Measurements from ENCODE around the gene PRSS57. TPM values are rescaled to one million over a fixed set of nuclear protein-coding genes. Genes with fewer than 3 reads are reported as not detected.

The PRSS57 gene
- total RNA-seq, 1 donor: not detected

DNA sequence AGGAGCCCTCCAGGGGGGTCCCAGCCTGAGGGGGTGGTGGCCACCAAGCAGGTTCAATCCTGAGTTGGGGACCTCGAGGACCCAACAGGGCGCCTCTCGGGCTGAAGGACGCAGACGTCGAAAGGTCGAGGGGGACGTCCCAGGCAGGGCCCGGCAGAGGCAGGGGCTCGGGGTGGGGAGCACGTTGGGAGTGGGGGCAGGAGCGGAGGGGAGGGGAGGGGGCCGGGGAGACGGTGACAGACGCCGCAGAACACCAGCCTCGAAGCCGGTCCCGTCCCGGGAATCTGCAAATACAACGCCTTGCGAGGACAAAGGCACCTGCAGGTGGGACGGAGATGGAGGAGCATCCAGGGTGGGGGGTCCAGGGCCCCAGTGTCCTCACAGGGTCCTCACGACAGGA lies 51.5 kb downstream of the PRSS57 start:
- no peak for DNase-seq (ENCODE audit: insufficient read length, low spot score, missing footprints)
- no peak overlapping the region for H2AFZ ChIP-seq (ENCODE audit: low read length)
- no peak overlapping the region for H3K27ac ChIP-seq (ENCODE audit: low read depth, low read length)
- TF ChIP-seq, protein P1, sequence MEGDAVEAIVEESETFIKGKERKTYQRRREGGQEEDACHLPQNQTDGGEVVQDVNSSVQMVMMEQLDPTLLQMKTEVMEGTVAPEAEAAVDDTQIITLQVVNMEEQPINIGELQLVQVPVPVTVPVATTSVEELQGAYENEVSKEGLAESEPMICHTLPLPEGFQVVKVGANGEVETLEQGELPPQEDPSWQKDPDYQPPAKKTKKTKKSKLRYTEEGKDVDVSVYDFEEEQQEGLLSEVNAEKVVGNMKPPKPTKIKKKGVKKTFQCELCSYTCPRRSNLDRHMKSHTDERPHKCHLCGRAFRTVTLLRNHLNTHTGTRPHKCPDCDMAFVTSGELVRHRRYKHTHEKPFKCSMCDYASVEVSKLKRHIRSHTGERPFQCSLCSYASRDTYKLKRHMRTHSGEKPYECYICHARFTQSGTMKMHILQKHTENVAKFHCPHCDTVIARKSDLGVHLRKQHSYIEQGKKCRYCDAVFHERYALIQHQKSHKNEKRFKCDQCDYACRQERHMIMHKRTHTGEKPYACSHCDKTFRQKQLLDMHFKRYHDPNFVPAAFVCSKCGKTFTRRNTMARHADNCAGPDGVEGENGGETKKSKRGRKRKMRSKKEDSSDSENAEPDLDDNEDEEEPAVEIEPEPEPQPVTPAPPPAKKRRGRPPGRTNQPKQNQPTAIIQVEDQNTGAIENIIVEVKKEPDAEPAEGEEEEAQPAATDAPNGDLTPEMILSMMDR (IDR thresholded peaks at IDR 0.05; ENCODE audit: extremely low read depth, low read depth, low read length): no peak
- no peaks in the 10 kb centered on the region for H3K27me3 ChIP-seq (ENCODE audit: insufficient read depth, low read length)
- no peaks in the 10 kb centered on the region for H3K9me3 ChIP-seq (ENCODE audit: low read depth, low read length)
- H3K79me2 ChIP-seq (ENCODE audit: insufficient read depth, low read length): no peaks in the 10 kb centered on the region
- H3K36me3 ChIP-seq (ENCODE audit: insufficient read depth, low read length): peaks cover 20% of the 10 kb centered on the region
- H3K4me3 ChIP-seq (ENCODE audit: insufficient read depth, low read length): no peak overlapping the region
- no peak overlapping the region for H3K4me2 ChIP-seq (ENCODE audit: insufficient read depth, low read length)
- peaks cover under 1% of the 10 kb centered on the region for H4K20me1 ChIP-seq (ENCODE audit: insufficient read depth, low read length)
- peaks cover 4% of the 10 kb centered on the region for H3K4me1 ChIP-seq (ENCODE audit: insufficient read depth, low read length)

DNA sequence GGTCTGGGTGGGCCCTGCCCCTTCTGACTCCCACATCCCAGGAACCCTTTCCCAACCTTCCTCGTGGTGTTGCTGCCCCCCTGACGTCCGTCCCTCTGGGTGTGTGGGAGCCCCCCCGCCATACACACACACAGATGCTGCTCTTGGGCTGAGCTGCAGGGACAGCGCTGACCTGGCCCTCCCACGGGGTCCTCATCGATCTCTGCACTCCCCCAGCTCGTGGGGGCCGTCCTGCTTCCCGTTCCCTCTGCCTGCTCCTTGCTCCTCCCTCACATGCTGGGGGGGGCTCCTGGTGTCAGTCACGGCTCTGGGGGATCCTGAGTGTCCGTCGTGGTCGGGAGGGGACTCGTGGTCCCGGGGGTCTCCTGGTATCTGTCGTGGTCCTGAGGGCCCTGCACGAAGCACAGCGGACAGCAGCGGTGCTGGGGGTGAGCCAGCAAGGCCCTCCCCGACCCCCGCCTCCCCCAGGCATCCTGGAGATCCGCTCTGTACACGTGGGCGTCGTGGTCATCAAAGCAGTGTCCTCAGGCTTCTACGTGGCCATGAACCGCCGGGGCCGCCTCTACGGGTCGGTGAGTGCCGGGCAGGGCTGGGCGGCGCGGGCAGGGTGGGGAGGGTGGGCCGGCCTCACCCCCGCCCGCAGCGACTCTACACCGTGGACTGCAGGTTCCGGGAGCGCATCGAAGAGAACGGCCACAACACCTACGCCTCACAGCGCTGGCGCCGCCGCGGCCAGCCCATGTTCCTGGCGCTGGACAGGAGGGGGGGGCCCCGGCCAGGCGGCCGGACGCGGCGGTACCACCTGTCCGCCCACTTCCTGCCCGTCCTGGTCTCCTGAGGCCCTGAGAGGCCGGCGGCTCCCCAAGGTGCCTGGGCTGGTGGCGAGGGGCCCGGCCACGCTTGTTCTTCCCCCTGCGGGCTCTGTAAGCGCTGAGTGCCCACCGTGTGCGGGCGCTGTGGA lies 52.2 kb downstream of the PRSS57 start:
- H3K36me3 ChIP-seq (ENCODE audit: insufficient read depth, low read length): peaks cover 15% of the 10 kb centered on the region
- TF ChIP-seq, protein P1 (IDR thresholded peaks at IDR 0.05; ENCODE audit: extremely low read depth, low read depth, low read length): no peak
- H3K4me1 ChIP-seq (ENCODE audit: insufficient read depth, low read length): peaks cover 4% of the 10 kb centered on the region
- H3K79me2 ChIP-seq (ENCODE audit: insufficient read depth, low read length): no peaks in the 10 kb centered on the region
- H3K4me3 ChIP-seq (ENCODE audit: insufficient read depth, low read length): no peak overlapping the region
- no peak for DNase-seq (ENCODE audit: insufficient read length, low spot score, missing footprints)
- no peak overlapping the region for H3K27ac ChIP-seq (ENCODE audit: low read depth, low read length)
- H3K9me3 ChIP-seq (ENCODE audit: low read depth, low read length): no peaks in the 10 kb centered on the region
- no peak overlapping the region for H3K4me2 ChIP-seq (ENCODE audit: insufficient read depth, low read length)
- no peaks in the 10 kb centered on the region for H3K27me3 ChIP-seq (ENCODE audit: insufficient read depth, low read length)
- no peak overlapping the region for H2AFZ ChIP-seq (ENCODE audit: low read length)
- H4K20me1 ChIP-seq (ENCODE audit: insufficient read depth, low read length): peaks cover 3% of the 10 kb centered on the region

DNA sequence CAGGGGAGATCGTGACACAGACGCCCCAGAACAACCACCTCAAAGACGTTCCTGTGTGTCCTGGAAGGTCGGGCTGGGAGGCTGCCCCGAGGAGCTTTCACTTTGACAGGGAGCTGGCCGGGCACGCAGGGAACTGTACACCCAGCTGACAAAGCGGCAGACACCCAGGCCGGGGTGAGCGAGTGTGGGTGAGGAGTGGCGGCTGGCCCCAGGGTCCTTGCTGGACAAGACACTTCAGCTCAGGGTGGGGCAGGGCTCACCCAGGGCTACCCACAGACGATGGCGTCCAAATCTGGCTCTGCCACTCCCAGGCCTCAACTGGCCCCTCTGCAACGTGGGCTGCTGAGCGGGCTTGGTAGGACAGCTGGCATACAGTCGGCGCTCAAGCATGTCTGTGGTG lies 53.5 kb downstream of the PRSS57 start:
- no peak overlapping the region for H3K4me2 ChIP-seq (ENCODE audit: insufficient read depth, low read length)
- peaks cover 8% of the 10 kb centered on the region for H3K36me3 ChIP-seq (ENCODE audit: insufficient read depth, low read length)
- H3K4me3 ChIP-seq (ENCODE audit: insufficient read depth, low read length): no peak overlapping the region
- no peak for DNase-seq (ENCODE audit: insufficient read length, low spot score, missing footprints)
- no peak overlapping the region for H3K27ac ChIP-seq (ENCODE audit: low read depth, low read length)
- no peak overlapping the region for H2AFZ ChIP-seq (ENCODE audit: low read length)
- TF ChIP-seq, protein P1 (IDR thresholded peaks at IDR 0.05; ENCODE audit: extremely low read depth, low read depth, low read length): no peak
- no peaks in the 10 kb centered on the region for H3K27me3 ChIP-seq (ENCODE audit: insufficient read depth, low read length)
- no peaks in the 10 kb centered on the region for H3K79me2 ChIP-seq (ENCODE audit: insufficient read depth, low read length)
- H3K9me3 ChIP-seq (ENCODE audit: low read depth, low read length): no peaks in the 10 kb centered on the region
- H3K4me1 ChIP-seq (ENCODE audit: insufficient read depth, low read length): peaks cover 4% of the 10 kb centered on the region
- H4K20me1 ChIP-seq (ENCODE audit: insufficient read depth, low read length): peaks cover 3% of the 10 kb centered on the region

DNA sequence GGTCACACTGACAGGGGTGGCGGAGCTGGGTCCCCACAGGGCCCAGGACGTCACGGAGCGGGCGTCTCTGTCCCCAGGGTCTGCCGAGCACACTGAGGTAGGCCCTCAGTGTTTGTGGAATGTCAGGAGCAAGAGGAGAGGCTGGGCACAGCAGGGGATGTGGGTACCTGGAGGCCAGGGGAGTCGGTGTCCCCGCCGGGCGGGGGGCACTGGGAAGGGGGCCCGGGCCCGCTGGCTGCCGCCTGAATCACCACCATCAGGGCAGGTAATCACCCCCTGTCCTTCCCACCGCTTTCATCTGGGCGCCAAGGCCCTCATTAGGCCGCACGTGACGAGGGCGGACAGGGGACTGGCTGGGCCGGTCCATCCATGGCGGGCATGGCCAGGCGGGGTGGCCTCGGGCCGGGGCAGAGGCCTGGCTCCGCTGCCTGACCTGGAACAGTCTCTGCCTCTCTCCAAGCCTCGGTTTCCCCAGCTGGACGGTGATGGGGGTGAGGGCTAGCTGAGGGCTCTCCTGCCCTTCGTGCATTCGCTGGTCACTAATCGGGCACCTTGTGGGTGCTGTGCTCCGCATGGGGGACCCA lies 54.6 kb downstream of the PRSS57 start:
- TF ChIP-seq, protein P1 (IDR thresholded peaks at IDR 0.05; ENCODE audit: extremely low read depth, low read depth, low read length): no peak
- no peaks in the 10 kb centered on the region for H3K27me3 ChIP-seq (ENCODE audit: insufficient read depth, low read length)

More for the DNA sequence above, 54.6 kb downstream of the PRSS57 start:
- Histone ChIP-seq H3K9me3 (ENCODE audit: low read depth, low read length) (no peaks in the 10 kb centered on the region), H2AFZ (ENCODE audit: low read length) (no peak overlapping the region), H3K4me1 (ENCODE audit: insufficient read depth, low read length) (peaks cover 4% of the 10 kb centered on the region), H3K4me3 (ENCODE audit: insufficient read depth, low read length) (no peak overlapping the region), H3K4me2 (ENCODE audit: insufficient read depth, low read length) (no peak overlapping the region), H3K27ac (ENCODE audit: low read depth, low read length) (no peak overlapping the region), H3K36me3 (ENCODE audit: insufficient read depth, low read length) (no peaks in the 10 kb centered on the region), H4K20me1 (ENCODE audit: insufficient read depth, low read length) (peaks cover 3% of the 10 kb centered on the region), H3K79me2 (ENCODE audit: insufficient read depth, low read length) (no peaks in the 10 kb centered on the region)
- no peak for DNase-seq (ENCODE audit: insufficient read length, low spot score, missing footprints)
